Measurements from ENCODE around the gene AUTS2.

AUTS2 gene

DNA sequence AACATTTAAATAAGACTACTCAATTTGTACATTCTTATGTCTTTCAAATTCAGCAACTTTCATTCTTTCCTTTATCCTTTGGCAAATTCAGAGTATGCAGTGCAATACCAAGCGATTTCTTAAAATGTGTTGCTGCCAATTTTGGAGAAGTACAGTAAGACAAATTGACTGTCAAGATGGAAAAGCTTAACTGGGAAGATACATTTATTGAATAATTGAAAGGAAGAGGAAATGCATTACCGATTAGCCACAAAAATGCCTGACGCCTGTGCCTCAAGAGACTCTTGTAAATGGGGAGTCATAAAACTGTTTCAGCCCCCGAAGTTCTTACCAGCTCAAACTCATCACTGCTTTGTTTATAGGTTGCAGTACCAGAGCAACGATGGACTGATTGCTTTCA, 1160.4 kb downstream of the AUTS2 start:
- no peak for DNase-seq (ENCODE audit: low read depth)

GRCh38 chr7:70759674-70760073, 1161.4 kb downstream of the AUTS2 start:
- DNase-seq (ENCODE audit: low read depth), result no peak

GRCh38 chr7:70761711-70762328, 1163.5 kb downstream of the AUTS2 start:
- no peak for DNase-seq (ENCODE audit: low read depth)

DNA sequence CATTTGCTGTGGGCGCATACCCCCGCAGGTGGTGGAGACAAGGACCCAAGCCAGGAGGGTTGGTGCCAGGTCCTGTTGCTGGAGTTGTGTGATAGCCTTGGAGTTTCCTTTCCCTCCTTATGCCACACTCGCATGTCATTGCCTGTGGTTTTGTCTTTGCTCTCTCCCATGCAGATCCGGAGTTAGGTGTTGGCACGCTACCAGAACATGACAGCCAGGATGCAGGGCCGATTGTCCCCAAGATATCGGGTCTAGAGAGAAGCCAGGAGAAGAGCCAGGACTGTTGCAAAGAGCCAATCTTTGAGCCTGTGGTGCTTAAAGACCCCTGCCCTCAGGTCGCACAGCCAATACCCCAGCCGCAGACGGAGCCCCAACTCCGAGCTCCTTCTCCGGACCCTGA, 1164.4 kb downstream of the AUTS2 start:
- DNase-seq (ENCODE audit: low read depth), result no peak

DNA sequence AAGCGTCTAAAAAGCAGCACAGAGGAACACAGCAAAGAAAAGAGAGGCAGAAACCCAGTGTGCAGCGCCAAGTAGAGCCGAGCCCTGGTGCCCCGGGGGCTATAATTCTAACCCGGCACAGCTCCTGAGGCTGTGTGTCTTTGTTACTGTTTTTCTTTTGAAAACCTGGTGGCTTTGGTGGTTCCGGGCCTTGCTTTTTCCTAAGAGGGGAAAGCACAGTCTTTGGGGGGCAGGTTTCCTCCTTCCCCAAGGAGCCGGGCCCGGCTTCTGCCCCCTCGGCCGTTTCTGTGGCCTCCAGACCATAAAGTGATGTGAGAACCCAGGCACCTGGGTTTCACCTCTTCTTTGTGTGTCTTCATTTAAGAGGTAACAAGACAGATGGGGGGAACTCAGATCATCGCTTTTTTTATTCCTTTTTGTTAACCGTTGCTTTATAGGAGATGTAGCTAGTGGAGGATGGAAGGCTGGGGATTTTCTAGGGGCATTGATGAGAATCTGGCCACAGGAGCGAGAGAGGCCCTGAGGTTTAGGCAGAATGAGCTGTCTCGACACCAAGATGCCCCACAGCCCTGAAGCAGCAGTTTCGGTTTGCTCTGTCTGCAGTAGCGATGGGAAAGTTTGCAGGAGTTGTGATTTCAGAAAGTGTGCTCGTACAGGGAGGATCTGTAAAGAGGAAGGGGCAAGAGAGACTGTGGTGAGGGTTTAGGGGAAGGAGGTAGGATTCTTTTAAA, 1165.9 kb downstream of the AUTS2 start:
- no peak for DNase-seq (ENCODE audit: low read depth)

GRCh38 chr7:70764701-70765208, 1166.5 kb downstream of the AUTS2 start:
- no peak for DNase-seq (ENCODE audit: low read depth)

- DNase-seq (ENCODE audit: low read depth), result no peak
Observed at GRCh38 chr7:70765651-70766050, 1167.4 kb downstream of the AUTS2 start.

DNA sequence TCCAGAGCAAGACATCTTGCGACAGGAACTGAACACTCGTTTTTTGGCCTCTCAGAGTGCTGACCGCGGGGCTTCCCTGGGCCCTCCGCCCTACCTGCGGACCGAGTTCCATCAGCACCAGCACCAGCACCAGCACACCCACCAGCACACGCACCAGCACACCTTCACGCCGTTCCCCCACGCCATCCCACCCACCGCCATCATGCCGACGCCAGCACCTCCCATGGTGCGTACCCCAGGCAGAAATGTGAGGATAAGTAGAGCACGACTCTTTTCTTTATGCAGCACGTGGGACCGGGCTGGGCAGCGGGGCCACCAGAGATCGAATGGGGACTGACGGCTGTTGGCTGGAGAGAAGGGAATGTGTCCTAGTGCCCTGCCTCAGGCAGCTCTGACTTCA, 1167.8 kb downstream of the AUTS2 start:
- DNase-seq (ENCODE audit: low read depth), result no peak

DNA sequence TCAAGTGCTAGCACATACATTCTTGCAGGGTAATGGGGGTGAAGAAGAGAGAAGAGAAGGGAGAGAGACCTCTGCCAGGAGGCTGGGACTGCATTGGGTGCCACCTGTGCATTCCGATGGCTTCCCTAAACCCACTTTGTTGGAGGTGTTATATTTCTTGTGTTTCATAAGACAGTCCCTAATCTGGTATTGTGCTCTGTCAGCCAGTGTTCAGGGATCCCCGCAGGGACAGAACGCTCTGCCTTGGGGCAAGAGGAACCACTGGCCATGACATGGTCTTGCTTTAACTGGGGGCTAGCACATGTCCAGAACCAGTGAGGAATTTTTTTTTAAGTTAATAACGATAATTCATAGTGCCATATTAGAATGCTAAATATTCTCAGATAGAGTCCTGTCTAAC, 1168.4 kb downstream of the AUTS2 start:
- DNase-seq (ENCODE audit: low read depth), result no peak

DNA sequence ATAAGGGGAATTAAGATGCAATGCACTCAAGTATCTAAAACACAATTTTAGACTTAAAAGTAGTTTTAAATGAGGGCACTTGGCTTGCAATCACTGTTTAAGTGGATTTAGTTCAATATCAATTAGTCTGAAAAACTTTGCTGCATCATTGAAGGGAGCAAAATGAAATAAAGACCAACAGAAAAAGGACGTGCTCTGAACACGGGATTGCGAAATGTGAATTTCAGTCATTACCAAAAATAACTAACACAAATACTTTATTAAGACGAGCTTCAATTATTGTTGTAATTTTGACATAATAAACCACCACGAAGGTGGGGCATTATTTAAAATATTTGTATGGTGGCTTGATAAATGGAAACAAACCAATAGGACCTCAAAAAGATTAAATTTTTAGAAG, 1171.9 kb downstream of the AUTS2 start:
- no peak for DNase-seq (ENCODE audit: low read depth)

DNA sequence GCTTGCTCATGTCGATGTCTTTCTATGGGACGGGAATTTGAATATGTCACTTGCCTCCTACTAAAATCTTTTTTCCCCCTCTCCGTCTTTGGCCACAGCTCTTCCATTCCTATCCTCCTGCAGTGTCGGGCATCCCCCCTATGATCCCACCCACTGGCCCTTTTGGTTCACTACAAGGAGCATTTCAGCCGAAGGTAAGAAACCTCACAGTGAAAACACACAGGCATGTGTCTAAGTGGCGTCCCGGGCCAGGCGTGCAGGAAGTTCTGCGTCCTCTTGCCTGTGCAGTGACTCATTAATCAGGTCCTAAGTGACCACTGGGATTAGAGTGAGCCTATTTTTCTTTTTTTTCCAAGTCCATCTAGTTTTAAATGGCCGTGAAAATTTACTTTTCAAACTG, 1173.2 kb downstream of the AUTS2 start:
- DNase-seq (ENCODE audit: low read depth), result no peak

DNA sequence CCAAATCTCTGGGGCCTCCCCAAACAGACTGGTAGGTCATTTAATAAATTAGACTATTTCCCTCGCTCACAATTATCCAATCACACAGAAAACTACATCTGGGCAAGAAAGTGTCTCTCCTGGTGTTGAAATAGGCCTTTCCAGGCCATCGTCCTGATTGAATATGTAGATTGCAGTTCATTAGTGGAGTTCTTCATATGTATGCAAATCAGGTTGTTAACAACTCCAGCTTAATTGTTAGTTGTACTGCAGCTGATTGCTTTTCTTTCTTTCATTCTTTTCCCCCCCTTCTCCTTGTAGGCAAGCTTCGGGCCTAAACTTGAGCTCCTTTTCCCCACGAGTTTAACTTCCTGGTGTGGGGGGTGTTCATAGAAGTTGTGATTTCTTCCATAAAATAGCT, 1174.6 kb downstream of the AUTS2 start:
- DNase-seq (ENCODE audit: low read depth), result no peak

- no peak for DNase-seq (ENCODE audit: low read depth)
Observed at GRCh38 chr7:70773406-70773805, 1175.1 kb downstream of the AUTS2 start.

DNA sequence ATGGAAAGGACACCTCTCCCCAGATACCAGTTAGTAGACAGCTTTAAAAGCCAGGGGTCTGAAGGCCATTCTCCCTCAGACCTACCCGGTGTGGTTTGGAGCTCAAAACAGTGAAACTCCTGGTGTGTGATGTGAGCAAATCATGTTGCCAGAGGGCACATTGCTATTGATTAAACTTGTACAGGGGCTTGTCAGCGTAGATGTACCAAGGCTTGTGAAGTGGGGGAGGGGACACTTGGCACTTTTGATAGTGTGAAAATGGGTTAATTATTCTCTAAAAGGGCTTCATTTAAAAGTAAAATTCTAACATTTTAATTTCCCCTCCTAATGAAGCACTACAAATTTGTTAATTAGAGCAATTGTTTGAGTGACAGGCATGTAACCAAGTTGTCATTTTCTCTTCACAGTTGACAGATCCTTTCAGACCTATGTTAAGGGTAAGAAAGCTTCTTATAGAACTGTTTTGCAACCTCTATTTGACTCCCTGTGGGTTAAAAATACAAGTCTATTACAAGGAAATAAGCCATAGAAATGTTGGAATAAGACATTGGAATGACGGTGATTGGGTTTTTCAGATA, 1176.8 kb downstream of the AUTS2 start:
- no peak for DNase-seq (ENCODE audit: low read depth)

- no peak for DNase-seq (ENCODE audit: low read depth)
Observed at GRCh38 chr7:70775570-70776156, 1177.4 kb downstream of the AUTS2 start.

DNA sequence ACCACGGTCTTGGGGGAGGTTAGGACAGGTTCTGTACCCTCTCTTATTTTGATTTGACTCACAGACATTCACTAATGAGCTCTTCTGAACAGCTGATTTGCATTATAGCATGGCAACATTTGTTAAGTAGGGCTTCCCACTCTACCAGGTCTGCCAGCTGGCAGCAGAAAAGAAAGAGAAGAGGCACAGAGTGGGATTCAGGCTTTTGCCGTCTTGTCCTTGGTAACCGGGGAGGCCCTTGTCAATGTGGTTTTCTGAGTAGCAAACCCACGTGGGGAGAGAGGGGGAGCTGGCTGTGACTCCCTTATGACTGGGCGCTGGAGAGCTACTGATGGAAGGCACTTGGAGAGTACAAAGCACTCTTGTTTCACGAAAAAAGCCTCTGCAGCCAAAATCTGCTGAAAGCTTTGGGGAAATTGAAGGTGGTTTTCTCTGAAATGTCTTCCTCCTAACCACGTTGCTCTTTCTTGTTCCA, 1178.4 kb downstream of the AUTS2 start:
- no peak for DNase-seq (ENCODE audit: low read depth)

GRCh38 chr7:70777251-70777650, 1179.0 kb downstream of the AUTS2 start:
- DNase-seq (ENCODE audit: low read depth), result no peak

DNA sequence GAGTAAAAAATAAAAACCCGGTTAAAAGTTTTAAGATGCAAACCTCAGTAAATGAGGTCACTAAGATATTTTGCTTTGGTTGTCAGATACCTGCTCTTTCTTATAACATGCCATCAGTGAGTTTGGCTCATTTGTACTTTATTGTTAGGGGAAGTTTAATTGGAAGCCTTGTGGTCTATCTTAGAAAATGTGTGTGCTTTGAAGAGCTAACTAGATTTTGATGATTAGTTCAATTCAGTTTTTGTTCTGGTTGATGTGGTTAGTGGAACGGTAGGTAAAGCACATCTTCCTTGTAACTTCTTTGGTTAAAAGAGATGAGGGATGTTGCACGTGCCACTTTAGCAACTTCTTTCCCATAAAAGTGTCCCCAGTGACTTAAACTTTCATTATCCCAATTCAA, 1180.3 kb downstream of the AUTS2 start:
- DNase-seq (ENCODE audit: low read depth), result no peak

DNA sequence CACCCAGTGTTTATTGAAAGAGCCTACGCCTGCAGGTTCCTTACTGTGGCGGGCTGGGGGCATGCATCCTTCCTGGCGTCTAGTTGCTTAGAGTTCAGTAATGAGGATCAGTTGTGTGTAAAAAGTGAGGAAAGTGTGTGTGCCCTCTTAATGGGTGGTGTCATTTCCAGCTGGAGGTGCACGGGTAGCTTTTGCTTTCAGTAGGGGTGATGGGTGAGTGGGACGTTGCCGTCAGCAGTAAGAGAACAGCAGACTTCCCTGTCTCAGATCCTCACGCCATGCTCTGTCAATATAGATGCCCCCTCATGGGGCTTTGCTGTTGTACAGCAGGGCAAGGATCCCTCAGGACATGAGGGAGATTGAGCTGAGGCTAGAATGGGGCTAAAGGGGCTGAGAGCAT, 1181.0 kb downstream of the AUTS2 start:
- DNase-seq (ENCODE audit: low read depth), result no peak

DNA sequence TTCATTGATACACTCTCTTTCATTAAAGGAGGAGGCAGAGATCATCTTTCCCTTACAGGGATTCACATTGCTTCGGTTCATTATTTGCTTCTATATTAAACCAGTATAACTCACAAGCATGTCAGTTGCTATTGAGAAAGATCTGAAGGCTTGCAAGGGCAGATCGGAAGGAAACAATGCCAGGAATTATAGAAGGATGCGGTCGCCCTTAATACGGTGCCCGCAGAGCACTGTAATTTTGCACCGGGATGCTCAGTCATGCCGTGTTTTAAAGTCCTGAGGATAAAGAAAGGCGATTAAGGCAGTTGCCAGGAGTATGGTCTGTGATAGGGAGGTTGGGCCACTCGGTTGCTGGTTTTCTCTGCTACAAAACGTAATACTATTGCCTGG, 1183.6 kb downstream of the AUTS2 start:
- DNase-seq (ENCODE audit: low read depth), result no peak

DNA sequence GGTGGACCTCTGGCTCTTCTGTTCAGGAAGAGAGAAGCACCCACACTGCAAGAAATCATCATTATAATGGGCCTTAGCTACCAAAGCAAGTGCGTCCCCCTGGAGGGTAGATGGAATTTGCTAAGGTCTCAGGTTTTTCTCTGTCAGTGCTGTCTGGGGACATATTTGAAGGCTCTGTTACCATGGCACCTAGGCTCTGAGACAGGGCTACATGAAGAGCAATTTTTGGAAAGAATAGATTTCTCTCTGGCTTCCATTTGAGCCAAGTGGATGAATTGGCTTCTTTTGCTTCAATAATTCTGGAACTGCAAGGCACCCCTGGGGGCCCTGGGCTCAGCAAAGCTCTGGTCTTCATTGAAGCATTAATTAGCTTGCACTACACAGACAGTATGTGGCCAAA, 1184.5 kb downstream of the AUTS2 start:
- DNase-seq (ENCODE audit: low read depth), result no peak

DNA sequence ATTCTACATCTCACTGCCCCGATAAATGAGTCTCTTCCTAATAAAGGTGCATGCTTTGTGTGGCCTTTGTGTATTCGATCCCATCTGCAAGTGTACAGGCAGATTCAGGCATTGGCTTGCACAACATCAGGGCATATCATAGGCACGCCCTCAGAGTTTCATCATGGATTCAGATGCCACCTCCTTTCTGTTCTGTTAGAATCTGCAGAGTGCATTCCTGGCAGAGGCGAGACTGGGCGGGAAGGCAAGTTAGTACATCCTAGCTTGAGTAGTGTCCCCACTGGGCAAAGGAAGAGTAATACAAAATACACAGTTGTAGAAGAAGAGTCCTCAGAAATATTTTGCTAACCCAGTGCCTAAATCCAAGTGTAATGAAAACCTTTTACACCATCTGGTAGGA, 1187.2 kb downstream of the AUTS2 start:
- DNase-seq (ENCODE audit: low read depth), result no peak

- DNase-seq (ENCODE audit: low read depth), result no peak
Observed at GRCh38 chr7:70786076-70786475, 1187.8 kb downstream of the AUTS2 start.

Measured in CMK (cell line).